GM10266 (cell line): ENCODE data around the gene ALCAM.
"Not testable (repeated sequence)": the region's sequence is repeated elsewhere in the genome, so short reads cannot be mapped to it uniquely, and the experiment has no call there.

Source experiments
- DNase-seq: peaks from one replicate; pipeline ENCODE4 v3.0.0; 2012; ENCODE audit errors: extremely low spot score
- CTCF ChIP-seq: IDR thresholded peaks from 2 replicates; pipeline ENCODE4 v1.5.1; 2012; ENCODE audit warnings: mild to moderate bottlenecking, low read depth; ENCODE audit not compliant: control insufficient read depth, insufficient read depth; ENCODE audit errors: missing control alignments

Gene ALCAM

GRCh38 chr3:105598042-105598796 lies 231.5 kb downstream of the ALCAM start:
- TF ChIP-seq CTCF = no peak
- DNase-seq = no peak

- DNase-seq = no peak
- no peak for TF ChIP-seq CTCF
Measured at GRCh38 chr3:105599350-105599749, 232.6 kb downstream of the ALCAM start.

- not testable (repeated sequence) for DNase-seq
Measured at GRCh38 chr3:105601756-105602155, 235.0 kb downstream of the ALCAM start.

GRCh38 chr3:105602286-105602685 lies 235.6 kb downstream of the ALCAM start:
- not testable (repeated sequence) for DNase-seq

- DNase-seq = not testable (repeated sequence)
Measured at GRCh38 chr3:105603516-105603915, 236.8 kb downstream of the ALCAM start.

GRCh38 chr3:105606016-105606415 lies 239.3 kb downstream of the ALCAM start:
- no peak for TF ChIP-seq CTCF
- DNase-seq = no peak

GRCh38 chr3:105608623-105609022 lies 241.9 kb downstream of the ALCAM start:
- TF ChIP-seq CTCF = no peak
- DNase-seq = no peak

- TF ChIP-seq CTCF = no peak
- DNase-seq = no peak
Measured at GRCh38 chr3:105610473-105610872, 243.8 kb downstream of the ALCAM start.
